ENCODE results near the gene CNFN.

DNA sequence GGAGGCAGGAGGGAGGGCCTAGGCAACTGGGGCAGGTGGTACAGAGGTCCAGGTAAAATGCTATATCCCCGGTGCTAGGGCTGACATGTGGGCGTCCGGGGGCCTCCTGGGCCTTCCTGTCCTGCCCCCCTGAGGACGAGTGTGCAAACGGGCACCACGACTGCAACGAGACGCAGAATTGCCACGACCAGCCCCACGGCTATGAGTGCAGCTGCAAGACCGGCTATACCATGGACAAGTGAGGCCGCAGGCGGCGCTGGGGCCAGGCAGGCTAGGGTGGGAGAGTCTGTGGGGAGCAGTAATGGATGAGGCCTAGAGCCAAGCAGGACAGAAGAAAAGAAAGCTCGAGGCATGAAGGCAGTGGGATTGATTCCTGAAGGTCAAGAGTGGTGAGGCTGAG, 21.3 kb downstream of the CNFN start:
- TF ChIP-seq, protein P1, sequence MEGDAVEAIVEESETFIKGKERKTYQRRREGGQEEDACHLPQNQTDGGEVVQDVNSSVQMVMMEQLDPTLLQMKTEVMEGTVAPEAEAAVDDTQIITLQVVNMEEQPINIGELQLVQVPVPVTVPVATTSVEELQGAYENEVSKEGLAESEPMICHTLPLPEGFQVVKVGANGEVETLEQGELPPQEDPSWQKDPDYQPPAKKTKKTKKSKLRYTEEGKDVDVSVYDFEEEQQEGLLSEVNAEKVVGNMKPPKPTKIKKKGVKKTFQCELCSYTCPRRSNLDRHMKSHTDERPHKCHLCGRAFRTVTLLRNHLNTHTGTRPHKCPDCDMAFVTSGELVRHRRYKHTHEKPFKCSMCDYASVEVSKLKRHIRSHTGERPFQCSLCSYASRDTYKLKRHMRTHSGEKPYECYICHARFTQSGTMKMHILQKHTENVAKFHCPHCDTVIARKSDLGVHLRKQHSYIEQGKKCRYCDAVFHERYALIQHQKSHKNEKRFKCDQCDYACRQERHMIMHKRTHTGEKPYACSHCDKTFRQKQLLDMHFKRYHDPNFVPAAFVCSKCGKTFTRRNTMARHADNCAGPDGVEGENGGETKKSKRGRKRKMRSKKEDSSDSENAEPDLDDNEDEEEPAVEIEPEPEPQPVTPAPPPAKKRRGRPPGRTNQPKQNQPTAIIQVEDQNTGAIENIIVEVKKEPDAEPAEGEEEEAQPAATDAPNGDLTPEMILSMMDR (IDR thresholded peaks at IDR 0.05; ENCODE audit: low read depth, low read length), result no peak
- no peak for TF ChIP-seq EZH2phosphoT487 (IDR thresholded peaks at IDR 0.05; ENCODE audit: low read depth)

Measured in OCI-LY3 (cell line).